Measurements from ENCODE around the gene C1QTNF6. TPM values are rescaled to one million over a fixed set of nuclear protein-coding genes. Genes with fewer than 3 reads are reported as not detected.
"Not testable (repeated sequence)": the region's sequence is repeated elsewhere in the genome, so short reads cannot be mapped to it uniquely, and the experiment has no call there.

The C1QTNF6 gene
- total and polyA plus RNA-seq, 4 donors = 3.1 to 4.5 (median 4.0) TPM

DNA sequence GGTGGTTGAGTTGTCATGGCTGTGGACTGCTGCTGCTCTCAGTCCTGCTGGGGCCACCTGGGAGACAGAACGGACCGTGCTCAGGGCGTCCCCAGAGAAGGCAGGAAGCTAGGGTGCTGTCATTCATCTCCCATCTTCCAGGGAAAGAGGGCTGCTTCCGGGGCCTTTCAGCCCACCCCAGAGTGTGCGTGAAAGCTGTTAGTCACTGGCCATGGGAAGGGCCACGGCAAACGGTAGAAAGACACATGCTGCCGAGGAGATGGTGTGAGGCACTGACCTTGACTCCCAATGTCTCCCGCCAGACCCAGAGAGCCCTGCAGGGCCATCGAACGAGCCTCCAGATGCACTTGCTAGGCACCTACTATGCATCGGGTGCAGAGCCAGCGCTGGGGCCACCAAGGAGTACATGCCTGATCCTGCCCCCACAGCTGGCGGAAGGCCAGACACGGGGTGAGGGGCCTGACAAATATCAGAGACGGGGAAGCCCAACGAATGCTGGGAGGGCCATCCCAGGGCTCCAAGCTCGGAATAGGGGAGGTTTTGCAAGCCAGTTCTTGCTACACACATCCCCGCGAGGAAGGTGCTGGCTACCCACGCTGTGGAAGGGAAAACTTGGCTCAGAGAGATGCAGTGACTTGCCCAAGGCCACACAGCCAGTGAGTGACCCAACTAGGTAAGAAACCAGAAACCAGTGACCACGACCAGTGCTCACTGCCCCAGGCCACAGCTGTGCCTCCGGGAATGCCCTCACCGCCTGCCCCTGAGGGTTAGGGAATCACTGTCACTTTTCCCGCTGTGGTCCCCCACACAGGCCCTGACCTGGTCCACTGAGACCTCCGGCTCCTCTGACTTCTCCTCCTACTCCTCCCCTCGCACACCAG, 45.9 kb upstream of the C1QTNF6 start:
- no peak for DNase-seq (ENCODE audit: low spot score)
- no peaks in the 10 kb centered on the region for H3K27me3 ChIP-seq (ENCODE audit: control insufficient read depth in 4 of 4, insufficient read depth in 4 of 4, low read length in 3 of 4)
- H3K9ac ChIP-seq (ENCODE audit: low read depth in 1 of 2, low read length in 2 of 2) = no peak overlapping the region
- H3K4me1 ChIP-seq (ENCODE audit: control insufficient read depth in 4 of 4, insufficient read depth in 4 of 4, low read length in 3 of 4) = peaks cover 0 to 5% (median 2%) of the 10 kb centered on the region in 4 donors
- no peaks in the 10 kb centered on the region for H3K9me3 ChIP-seq (ENCODE audit: control insufficient read depth in 4 of 4, low read length in 3 of 4)
- H3K36me3 ChIP-seq (ENCODE audit: control insufficient read depth in 4 of 4, insufficient read depth in 3 of 4, low read depth in 1 of 4, low read length in 3 of 4) = no peaks in the 10 kb centered on the region
- no peak overlapping the region for H3K27ac ChIP-seq (ENCODE audit: low read depth in 1 of 2, low read length in 2 of 2)
- H3K4me3 ChIP-seq (ENCODE audit: low read depth in 1 of 3, low read length in 3 of 3) = no peak overlapping the region
- TF ChIP-seq, protein P1, sequence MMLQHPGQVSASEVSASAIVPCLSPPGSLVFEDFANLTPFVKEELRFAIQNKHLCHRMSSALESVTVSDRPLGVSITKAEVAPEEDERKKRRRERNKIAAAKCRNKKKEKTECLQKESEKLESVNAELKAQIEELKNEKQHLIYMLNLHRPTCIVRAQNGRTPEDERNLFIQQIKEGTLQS (IDR thresholded peaks at IDR 0.05) = no peak
- TF ChIP-seq RXRA (IDR thresholded peaks at IDR 0.05) (no peak), GABPA (IDR thresholded peaks at IDR 0.05 in 1 of 2, conservative IDR thresholded peaks at IDR 0.05 in 1 of 2) (no peak), TAF1 (conservative IDR thresholded peaks at IDR 0.05) (no peak), ZBTB33 (IDR thresholded peaks at IDR 0.05) (no peak), MAX (IDR thresholded peaks at IDR 0.05) (no peak), CTCF (IDR thresholded peaks at IDR 0.05; ENCODE audit: low read depth, low read length, missing input control) (no peak), YY1 (IDR thresholded peaks at IDR 0.05) (no peak), JUND (IDR thresholded peaks at IDR 0.05) (no peak)
- TF ChIP-seq, protein P2, sequence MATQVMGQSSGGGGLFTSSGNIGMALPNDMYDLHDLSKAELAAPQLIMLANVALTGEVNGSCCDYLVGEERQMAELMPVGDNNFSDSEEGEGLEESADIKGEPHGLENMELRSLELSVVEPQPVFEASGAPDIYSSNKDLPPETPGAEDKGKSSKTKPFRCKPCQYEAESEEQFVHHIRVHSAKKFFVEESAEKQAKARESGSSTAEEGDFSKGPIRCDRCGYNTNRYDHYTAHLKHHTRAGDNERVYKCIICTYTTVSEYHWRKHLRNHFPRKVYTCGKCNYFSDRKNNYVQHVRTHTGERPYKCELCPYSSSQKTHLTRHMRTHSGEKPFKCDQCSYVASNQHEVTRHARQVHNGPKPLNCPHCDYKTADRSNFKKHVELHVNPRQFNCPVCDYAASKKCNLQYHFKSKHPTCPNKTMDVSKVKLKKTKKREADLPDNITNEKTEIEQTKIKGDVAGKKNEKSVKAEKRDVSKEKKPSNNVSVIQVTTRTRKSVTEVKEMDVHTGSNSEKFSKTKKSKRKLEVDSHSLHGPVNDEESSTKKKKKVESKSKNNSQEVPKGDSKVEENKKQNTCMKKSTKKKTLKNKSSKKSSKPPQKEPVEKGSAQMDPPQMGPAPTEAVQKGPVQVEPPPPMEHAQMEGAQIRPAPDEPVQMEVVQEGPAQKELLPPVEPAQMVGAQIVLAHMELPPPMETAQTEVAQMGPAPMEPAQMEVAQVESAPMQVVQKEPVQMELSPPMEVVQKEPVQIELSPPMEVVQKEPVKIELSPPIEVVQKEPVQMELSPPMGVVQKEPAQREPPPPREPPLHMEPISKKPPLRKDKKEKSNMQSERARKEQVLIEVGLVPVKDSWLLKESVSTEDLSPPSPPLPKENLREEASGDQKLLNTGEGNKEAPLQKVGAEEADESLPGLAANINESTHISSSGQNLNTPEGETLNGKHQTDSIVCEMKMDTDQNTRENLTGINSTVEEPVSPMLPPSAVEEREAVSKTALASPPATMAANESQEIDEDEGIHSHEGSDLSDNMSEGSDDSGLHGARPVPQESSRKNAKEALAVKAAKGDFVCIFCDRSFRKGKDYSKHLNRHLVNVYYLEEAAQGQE (IDR thresholded peaks at IDR 0.05) = no peak
- WGBS = 66% methylated on average over 27 of the region's 27 CpGs

- not testable (repeated sequence) for H3K36me3 ChIP-seq (ENCODE audit: control insufficient read depth in 4 of 4, insufficient read depth in 3 of 4, low read depth in 1 of 4, low read length in 3 of 4); H3K4me1 ChIP-seq (ENCODE audit: control insufficient read depth in 4 of 4, insufficient read depth in 4 of 4, low read length in 3 of 4); DNase-seq (ENCODE audit: low spot score); H3K4me3 ChIP-seq (ENCODE audit: low read depth in 1 of 3, low read length in 3 of 3); H3K9me3 ChIP-seq (ENCODE audit: control insufficient read depth in 4 of 4, low read length in 3 of 4); H3K27me3 ChIP-seq (ENCODE audit: control insufficient read depth in 4 of 4, insufficient read depth in 4 of 4, low read length in 3 of 4); H3K9ac ChIP-seq (ENCODE audit: low read depth in 1 of 2, low read length in 2 of 2); H3K27ac ChIP-seq (ENCODE audit: low read depth in 1 of 2, low read length in 2 of 2)
- 87% methylated on average over 12 of the region's 12 CpGs for WGBS
Measured at GRCh38 chr22:37233371-37233750, 45.3 kb upstream of the C1QTNF6 start.
